PFSK-1 (cell line): ENCODE results near the gene BRDT.

Experiments
- FOXP2 ChIP-seq: optimal IDR thresholded peaks from 2 replicates; pipeline ENCODE3; 2011; ENCODE audit warnings: borderline replicate concordance, control low read depth, inconsistent platforms; ENCODE audit not compliant: insufficient read depth; ENCODE audit errors: extremely low read length, extremely low read depth
- POLR2AphosphoS5 ChIP-seq: IDR thresholded peaks from 2 replicates; pipeline ENCODE4 v1.6.1; 2012; ENCODE audit warnings: low read depth, mild to moderate bottlenecking, control low read depth, low read length, moderate library complexity
- REST ChIP-seq, 2 experiments: IDR thresholded peaks; 2 replicates each; pipeline versions ENCODE4 v1.6.1 to v1.8.0; 2011 to 2012; ENCODE audit warnings: low read depth in 2 of 2, low read length in 2 of 2, control low read depth in 1 of 2, inconsistent platforms in 1 of 2, mild to moderate bottlenecking in 1 of 2, moderate library complexity in 1 of 2; ENCODE audit not compliant: insufficient read depth in 1 of 2
- SIN3A ChIP-seq: IDR thresholded peaks from 2 replicates; pipeline ENCODE4 v1.6.1; 2012; ENCODE audit warnings: mild to moderate bottlenecking, low read length, moderate library complexity, borderline replicate concordance; ENCODE audit not compliant: insufficient read depth
- TAF1 ChIP-seq: IDR thresholded peaks from 2 replicates; pipeline ENCODE4 v1.6.1; 2012; ENCODE audit warnings: low read length, control low read depth, borderline replicate concordance; ENCODE audit not compliant: insufficient read depth

BRDT gene

GRCh38 chr1:91948501-91949355 lies 473 bp upstream of the BRDT start:
- TF ChIP-seq POLR2AphosphoS5 (no peak), TAF1 (no peak)

GRCh38 chr1:91952187-91952586 lies 3.0 kb downstream of the BRDT start:
- no peak for TF ChIP-seq SIN3A
- TF ChIP-seq FOXP2: no peak
- no peak for TF ChIP-seq POLR2AphosphoS5
- no peak for TF ChIP-seq TAF1
- TF ChIP-seq REST (IDR thresholded peaks at IDR 0.05; ENCODE audit: insufficient read depth in 1 of 2, low read depth in 2 of 2, low read length in 2 of 2): no peak

GRCh38 chr1:91958926-91959325 lies 9.7 kb downstream of the BRDT start:
- TF ChIP-seq TAF1 (no peak), FOXP2 (no peak), REST (IDR thresholded peaks at IDR 0.05; ENCODE audit: insufficient read depth in 1 of 2, low read depth in 2 of 2, low read length in 2 of 2) (no peak), POLR2AphosphoS5 (no peak), SIN3A (no peak)

- TF ChIP-seq POLR2AphosphoS5 (no peak), FOXP2 (no peak)
These were observed 19.1 kb downstream of the BRDT start for GRCh38 chr1:91968334-91968733.

GRCh38 chr1:91979383-91979782 lies 30.2 kb downstream of the BRDT start:
- TF ChIP-seq SIN3A (no peak), FOXP2 (no peak), REST (IDR thresholded peaks at IDR 0.05; ENCODE audit: insufficient read depth in 1 of 2, low read depth in 2 of 2, low read length in 2 of 2) (no peak), POLR2AphosphoS5 (no peak), TAF1 (no peak)

- no peak for TF ChIP-seq POLR2AphosphoS5
- TF ChIP-seq TAF1: no peak
- TF ChIP-seq REST (IDR thresholded peaks at IDR 0.05; ENCODE audit: insufficient read depth in 1 of 2, low read depth in 2 of 2, low read length in 2 of 2): no peak
- TF ChIP-seq FOXP2: no peak
These were observed 31.5 kb downstream of the BRDT start for GRCh38 chr1:91980663-91981062.
